ENCODE results near the gene FLNB.

DNA sequence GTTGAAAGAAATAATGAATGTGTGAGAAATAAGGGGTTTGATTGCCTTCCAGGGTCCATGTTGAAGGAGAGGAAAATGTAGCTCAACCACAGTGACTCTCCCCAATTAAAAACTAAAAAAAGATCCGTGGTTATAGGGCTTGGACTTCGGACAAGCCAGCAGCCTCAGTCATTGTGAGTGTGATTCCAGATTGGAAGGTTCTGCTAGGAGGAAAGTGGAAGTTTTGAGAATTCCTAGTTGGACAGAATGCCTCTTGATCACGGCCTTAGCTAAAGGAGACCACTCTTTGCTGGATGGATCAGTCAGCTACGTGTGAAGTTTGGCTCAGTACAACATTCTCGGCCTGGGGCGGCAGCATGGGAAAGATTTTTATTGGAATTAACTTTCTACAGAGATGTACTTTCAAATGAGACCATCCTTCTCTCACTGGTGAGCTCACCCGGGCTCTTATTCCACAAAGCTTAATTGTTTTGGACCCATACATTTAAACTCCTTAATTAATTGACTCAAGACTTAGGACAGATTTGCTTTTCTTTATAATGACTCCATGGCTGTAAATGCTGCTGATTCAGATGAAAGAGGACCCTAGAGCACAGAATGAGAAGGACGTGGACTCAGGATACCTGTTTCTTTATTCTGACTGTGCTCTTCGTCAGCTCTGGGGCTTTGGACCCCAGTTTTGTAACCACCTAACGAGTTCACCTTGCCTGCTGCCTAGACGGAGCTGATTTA is 27.5 kb downstream of the FLNB start:
- no peak for TF ChIP-seq POLR2A (IDR thresholded peaks at IDR 0.05)
- TF ChIP-seq, protein P1, sequence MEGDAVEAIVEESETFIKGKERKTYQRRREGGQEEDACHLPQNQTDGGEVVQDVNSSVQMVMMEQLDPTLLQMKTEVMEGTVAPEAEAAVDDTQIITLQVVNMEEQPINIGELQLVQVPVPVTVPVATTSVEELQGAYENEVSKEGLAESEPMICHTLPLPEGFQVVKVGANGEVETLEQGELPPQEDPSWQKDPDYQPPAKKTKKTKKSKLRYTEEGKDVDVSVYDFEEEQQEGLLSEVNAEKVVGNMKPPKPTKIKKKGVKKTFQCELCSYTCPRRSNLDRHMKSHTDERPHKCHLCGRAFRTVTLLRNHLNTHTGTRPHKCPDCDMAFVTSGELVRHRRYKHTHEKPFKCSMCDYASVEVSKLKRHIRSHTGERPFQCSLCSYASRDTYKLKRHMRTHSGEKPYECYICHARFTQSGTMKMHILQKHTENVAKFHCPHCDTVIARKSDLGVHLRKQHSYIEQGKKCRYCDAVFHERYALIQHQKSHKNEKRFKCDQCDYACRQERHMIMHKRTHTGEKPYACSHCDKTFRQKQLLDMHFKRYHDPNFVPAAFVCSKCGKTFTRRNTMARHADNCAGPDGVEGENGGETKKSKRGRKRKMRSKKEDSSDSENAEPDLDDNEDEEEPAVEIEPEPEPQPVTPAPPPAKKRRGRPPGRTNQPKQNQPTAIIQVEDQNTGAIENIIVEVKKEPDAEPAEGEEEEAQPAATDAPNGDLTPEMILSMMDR (IDR thresholded peaks at IDR 0.05), result no peak

Measured in adrenal gland (tissue), 5 donors.